ENCODE results near the gene LIPT1. TPM values are rescaled to one million over a fixed set of nuclear protein-coding genes. Genes with fewer than 3 reads are reported as not detected.
"Not testable (repeated sequence)": the region's sequence is repeated elsewhere in the genome, so short reads cannot be mapped to it uniquely, and the experiment has no call there.

LIPT1 gene
- polyA plus RNA-seq, 4 donors, result 12.1 to 16.7 (median 15.2) TPM

DNA sequence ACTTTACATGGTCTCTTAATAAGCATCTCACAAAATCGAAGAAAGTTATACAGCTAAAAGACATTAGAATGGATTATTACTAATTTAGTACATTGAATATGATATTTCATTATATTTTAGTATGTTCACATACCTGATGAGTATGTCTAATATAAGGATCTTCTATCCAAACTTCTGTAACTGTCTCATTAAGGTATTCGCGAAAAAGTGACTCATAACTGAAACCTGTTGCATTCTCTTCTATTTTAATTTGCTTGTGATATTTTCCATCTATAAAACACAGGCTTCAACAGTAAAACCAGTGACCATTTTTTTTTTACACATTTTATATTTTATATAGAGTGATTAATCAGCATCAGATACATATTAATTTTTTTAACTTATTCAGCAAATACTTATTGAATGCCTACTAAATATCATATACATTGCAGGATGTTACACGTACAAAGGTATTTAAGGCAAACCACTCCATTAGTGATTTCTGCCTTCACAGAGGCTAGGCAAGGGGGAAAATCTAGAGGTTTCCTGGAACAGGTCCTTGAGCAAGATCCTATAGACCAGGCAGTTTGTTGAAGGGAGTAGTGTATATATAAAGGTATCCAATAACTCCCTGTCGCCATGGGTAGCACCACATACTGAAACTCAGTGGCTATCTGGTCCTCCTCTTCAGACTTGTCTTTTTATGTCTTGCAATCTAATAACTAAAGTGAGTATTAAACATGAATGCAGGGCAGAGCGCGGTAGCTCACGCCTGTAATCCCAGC, 16.8 kb downstream of the LIPT1 start:
- DNase-seq (ENCODE audit: low read depth in 4 of 4, low spot score in 3 of 4), result no peak

DNA sequence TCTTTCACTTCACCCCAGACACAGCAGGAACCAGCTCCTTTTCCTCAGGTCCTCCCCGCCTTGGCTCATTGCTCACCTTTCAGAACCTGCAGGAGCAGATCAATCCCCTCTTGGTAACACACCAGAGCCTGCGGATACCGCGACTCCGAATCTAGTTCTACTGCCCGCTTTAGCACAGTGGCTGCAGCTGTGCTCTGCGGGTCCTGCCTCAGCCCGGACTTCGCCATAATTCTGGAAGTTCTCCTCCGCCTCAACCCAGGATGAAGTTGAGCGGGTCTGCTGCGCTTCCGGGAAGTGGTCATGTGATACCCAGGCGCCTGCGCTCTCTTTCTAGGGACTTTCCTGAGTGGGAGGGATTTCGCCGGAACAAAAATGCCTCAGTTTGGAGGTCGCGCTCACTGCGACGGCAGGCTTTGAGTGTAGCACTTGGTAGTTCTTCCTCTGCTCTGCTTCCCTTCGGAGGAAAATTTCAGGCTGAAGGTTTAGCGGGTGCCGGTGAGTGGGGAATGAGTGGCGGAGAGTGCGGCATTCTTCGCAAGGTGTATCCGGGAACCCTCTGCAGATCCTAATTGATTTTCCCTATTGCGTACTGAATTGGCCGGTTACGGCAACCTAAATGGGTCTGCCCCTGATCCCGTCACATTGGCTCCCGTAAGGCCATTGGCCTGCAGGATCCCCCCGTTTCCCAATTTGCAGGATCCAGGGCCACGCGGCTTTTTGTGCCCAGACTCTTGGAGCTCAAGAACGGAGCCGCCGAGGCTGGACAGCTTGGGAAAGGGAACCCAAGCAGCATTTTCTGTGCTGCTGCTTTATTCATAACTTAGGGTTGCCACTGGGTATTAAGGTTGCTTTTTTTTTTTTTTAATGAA, 26.2 kb downstream of the LIPT1 start, which contains the start of the genes MITD1 and MRPL30:
MITD1 (minus strand) TSS at position 304 of the 869 bp plus-strand sequence; CDS start at position 227, 77 bp downstream.
MRPL30 (plus strand) TSS at position 430 of the 869 bp plus-strand sequence. CDS start 5,020 bp downstream, outside the sequence.
- DNase-seq (ENCODE audit: low read depth in 4 of 4, low spot score in 3 of 4), result peak; percentile 88 to 94 (median 93)

DNA sequence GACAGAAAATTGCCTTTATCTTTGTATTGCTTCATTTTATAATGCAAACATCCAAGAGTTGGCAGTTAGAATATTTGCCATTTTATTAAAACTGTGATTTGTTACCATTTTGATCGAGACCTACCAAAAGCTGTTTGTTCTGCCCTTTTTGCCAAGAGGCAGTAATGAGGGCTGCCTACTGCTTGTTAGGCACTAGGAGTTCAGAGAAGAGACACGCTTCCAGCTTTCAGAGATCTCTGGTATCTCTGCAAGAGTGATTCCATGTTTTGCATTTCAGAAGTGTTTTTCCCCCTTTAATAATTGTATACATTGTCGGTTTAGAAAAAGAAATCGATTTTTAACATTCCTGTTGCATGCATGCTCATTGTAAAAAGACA, 26.8 kb downstream of the LIPT1 start:
- no peak for DNase-seq (ENCODE audit: low read depth in 4 of 4, low spot score in 3 of 4)

DNA sequence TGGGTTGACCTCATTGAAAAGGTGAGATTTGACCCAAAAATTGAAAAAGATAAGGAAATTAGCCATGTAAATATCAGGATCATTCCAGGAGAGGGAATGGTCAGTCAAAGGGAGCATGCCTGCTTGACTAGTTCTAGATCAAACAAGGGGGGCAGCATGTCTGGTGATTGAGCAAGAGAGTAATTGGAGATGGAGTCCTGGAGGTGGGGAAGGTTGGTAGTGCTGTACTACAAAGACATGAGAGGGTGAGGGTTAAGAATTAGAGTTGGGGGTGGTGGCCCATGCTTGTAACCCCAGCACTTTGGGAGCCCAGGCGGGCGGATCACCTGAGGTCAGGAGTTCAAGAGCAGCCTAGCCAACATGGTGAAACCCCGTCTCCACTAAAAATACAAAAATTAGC, 28.3 kb downstream of the LIPT1 start:
- DNase-seq (ENCODE audit: low read depth in 4 of 4, low spot score in 3 of 4), result no peak

DNA sequence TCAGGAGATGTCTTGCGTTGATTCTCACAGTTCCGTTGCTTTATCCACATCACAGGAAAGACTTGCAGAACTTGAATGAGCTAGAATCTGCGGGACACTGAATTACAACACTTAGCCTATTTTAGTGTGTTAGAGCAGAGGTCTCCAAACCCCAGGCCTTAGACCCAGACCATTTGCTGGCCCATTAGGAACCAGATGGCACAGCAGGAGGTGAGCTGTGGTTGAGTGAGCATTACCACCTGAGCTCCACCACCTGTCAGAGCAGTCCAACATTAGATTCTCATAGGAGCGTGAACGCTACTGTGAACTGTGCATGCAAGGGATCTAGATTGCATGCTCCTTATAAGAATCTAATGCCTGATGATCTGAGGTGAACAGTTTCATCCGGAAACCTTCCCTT, 30.0 kb downstream of the LIPT1 start:
- DNase-seq (ENCODE audit: low read depth in 4 of 4, low spot score in 3 of 4), result no peak

DNA sequence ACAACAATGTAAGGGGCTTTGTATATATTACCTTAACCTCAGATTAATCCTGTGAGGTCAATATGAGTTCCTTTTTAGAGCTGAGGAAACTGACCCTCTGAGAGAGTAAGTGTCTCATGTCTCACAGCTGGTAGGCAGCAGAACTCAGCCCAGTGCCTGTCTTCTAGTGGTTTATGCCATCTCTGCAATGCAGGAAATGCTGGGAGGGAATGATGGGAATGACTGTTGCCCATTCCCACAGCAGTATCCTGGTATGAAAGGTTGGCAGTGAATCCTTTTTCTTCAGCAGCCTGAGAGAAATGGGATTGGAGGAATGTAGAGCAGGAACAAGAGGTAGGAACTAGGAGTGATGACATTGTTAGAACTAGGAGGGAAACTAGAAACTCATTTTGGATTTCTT, 32.2 kb downstream of the LIPT1 start:
- DNase-seq (ENCODE audit: low read depth in 4 of 4, low spot score in 3 of 4), result no peak

DNA sequence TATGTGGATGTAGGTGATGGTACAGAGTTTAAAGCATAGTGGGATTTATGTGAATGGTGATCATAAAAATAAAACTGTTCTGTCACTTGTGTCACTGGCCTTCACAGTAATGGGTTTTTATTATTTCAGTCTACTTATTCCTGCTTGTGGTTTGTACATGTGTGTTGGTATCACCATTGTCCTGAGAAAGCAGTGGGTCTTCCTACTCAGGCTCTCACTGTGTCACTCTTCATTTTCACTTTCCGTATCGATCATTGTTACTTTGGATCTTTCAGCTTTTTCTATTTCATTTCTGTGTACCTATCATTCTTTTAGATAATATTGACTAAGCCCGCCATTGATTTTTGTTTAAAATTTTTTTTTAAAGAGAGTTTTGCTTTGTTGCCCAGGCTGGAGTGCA, 33.6 kb downstream of the LIPT1 start:
- no peak for DNase-seq (ENCODE audit: low read depth in 4 of 4, low spot score in 3 of 4)

DNA sequence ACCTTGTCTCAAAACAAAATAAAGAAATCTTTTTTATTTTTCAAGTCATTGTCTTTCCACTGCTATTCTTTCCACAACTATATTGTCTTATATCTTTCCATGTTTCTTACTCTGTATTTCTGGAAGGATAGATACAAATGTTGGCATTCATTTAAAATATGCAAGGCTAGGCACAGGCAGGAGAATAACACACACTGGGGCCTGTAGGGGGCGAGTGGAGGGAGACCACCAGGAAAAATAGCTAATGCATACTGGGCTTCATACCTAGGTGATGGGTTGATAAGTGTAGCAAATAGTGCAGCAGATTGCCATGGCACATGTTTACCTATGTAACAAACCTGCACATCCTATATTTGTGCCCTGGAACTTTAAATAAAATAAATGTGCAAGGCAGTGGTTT, 35.8 kb downstream of the LIPT1 start:
- DNase-seq (ENCODE audit: low read depth in 4 of 4, low spot score in 3 of 4), result no peak

DNA sequence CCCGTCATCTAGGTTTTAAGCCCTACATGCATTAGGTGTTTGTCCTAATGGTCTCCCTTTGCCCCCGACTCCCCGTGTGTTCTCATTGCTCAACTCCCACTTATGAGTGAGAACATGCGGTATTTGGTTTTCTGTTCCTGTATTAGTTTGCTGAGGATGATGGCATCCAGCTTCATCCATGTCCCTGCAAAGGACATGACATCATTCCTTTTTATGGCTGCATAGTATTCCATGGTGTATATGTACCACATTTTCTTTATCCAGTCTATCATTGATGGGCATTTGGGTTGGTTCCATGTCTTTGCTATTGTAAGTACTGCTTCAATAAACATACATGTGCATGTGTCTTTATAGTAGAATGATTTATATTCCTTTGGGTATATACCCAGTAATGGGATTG, 37.6 kb downstream of the LIPT1 start:
- DNase-seq (ENCODE audit: low read depth in 4 of 4, low spot score in 3 of 4), result not testable (repeated sequence)

DNA sequence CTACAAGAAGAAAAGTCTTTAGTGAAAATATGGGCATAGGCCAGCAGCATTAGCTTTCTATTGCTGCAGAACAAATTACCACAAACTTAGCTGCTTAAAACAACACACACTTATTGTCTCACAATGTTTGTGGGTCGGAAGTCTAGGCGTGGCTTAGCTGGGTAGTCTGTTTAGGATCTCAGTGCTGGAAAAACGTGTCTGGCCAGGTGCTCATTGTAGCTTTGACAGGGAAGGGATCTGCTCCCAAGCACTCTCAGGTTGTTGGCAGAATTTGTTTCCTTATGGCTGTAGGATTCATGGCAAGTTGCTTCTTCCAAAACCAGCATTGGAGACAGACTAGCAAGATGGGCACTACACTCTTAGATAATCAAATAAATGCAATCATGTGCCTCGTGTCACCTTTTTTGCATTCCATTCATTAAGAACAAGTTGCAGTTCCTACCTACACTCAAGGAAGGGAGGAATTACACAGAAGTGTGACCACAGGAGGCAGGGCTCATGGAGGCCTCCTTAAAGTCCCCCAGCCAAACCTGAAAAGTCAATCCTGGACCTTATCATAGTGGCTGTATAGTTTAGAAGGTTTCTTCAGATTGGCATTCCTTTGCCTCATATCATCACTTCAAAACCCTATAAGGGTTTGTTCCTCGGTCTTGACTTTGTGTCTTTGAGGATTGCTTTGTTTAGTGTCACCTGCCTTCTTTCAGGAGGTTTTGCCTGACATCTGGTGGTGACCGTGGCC, 43.5 kb downstream of the LIPT1 start:
- no peak for DNase-seq (ENCODE audit: low read depth in 4 of 4, low spot score in 3 of 4)

DNA sequence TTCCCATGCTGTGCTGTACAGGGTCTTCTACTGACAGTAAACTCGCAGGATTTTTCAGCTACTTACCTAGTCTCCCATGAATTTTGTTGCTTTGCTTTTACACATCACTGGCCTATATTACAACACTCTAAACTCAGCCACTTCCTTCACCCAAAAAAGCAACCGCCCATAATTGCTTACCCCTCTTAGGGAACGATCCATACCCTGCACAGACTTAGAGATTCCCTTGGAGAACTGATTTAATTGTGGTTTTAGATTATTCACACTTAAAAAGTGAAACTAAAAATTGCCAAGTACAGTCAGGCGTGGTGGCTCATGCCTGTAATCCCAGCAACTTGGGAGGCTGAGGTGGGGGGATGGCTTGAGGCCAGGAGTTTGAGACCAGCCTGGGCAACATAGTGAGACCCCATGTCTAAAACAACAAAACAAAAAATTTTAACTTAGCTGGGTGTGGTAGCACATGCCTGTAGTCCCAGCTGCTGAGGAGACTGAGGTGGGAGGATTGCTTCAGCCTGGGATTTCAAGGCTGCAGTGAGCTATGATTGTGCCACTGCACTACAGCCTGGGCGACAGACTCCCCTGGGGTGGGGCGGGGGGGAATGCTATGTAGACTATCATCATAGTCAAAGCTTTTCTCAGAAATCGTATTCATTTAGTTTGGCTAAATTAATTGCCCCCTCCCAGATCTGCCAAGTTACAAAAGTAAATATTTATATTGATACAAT, 45.5 kb downstream of the LIPT1 start:
- DNase-seq (ENCODE audit: low read depth in 4 of 4, low spot score in 3 of 4), result no peak

DNA sequence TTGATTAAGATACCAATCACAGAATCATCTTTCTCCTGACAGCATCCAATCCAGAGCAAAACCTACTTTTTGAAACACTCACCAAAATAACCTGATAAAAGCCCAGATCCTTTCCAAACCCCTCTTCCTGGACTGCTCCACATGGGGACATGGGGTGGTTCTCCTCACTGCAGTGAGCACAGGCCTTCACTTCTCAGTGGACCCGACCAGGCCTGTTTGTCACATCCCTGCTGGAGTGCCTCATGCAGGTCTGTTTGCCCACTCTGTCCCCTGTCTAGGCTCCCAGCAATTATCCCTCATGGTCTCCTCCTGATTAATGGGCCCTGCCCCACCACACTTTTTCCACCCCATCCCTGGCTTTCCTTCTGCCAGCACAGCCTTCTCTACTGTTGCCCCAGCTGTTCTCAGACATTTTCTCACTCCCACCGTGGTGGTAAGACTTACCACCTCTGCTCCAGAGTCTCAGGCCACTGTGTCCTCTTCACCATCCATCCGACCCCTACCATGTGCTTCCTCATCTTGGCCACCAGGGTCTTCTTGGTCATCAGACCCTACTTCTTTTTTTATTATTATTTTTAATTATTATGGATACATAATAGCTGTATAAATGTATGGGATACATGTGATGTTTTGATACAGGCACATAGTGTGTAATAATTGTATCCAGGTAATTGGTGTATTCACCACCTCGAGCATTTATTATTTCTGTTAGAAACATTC, 47.4 kb downstream of the LIPT1 start:
- DNase-seq (ENCODE audit: low read depth in 4 of 4, low spot score in 3 of 4), result no peak

DNA sequence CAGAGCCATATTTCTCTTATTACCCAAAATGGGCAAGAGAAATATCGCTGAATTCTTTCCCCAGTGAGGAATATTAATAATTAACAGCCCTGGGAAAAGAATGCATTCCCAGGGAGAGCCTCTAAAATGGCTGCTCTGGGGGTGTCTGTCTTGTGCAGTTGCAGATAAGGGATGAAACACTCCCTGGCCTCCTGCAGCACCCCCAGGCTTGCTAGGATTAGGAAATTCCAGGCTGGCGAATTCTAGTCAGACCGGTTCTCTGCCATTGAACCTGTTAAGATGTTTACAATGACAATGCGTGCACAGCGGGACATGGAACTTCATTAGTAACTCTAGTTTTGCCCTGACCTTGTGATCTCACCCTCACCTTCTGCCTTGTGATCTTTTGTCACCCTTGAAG, 50.7 kb downstream of the LIPT1 start:
- no peak for DNase-seq (ENCODE audit: low read depth in 4 of 4, low spot score in 3 of 4)

Other genes with a start within 250 kb of the LIPT1 start
- 1 to 10 TPM; 2.9 to 3.5 (median 3.2) TPM for gene CRACDL, start 218.7 kb upstream of the LIPT1 start, polyA plus RNA-seq (ENCODE audit: insufficient read length in 4 of 4)
- 10 to 100 TPM in 3 of 4 donors, 1 to 10 TPM in 1; 9.9 to 13.9 (median 12.7) TPM for gene C2orf15, start 13.3 kb upstream of the LIPT1 start, polyA plus RNA-seq (ENCODE audit: insufficient read length in 4 of 4)
- gene TSGA10, start within 50 bp of the LIPT1 start, polyA plus RNA-seq (ENCODE audit: insufficient read length in 4 of 4), result 10 to 100 TPM; 11.2 to 16.7 (median 12.5) TPM
- 10 to 100 TPM; 44.4 to 52.6 (median 51.4) TPM for gene MITD1, start 26.1 kb downstream of the LIPT1 start, polyA plus RNA-seq (ENCODE audit: insufficient read length in 4 of 4)
- gene MRPL30, start 26.2 kb downstream of the LIPT1 start, polyA plus RNA-seq (ENCODE audit: insufficient read length in 4 of 4), result 10 to 100 TPM; 49.3 to 59.5 (median 56.3) TPM
- gene LYG2, start 100.7 kb downstream of the LIPT1 start, polyA plus RNA-seq (ENCODE audit: insufficient read length in 4 of 4), result under 1 TPM in 3 of 4 donors, not detected in 1; 0.19 to 0.43 (median 0.19) TPM
- gene LYG1, start 146.2 kb downstream of the LIPT1 start, polyA plus RNA-seq (ENCODE audit: insufficient read length in 4 of 4), result 1 to 10 TPM; 2.7 to 5.6 (median 3.1) TPM
- gene TXNDC9, start 181.4 kb downstream of the LIPT1 start, polyA plus RNA-seq (ENCODE audit: insufficient read length in 4 of 4), result 10 to 100 TPM; 39.2 to 46.3 (median 43.9) TPM
- 10 to 100 TPM; 56.5 to 76.6 (median 69.9) TPM for gene EIF5B, start 182.4 kb downstream of the LIPT1 start, polyA plus RNA-seq (ENCODE audit: insufficient read length in 4 of 4)

Measured in right renal pelvis (tissue), 4 donors.